Measurements from ENCODE around the gene DNAJC2.

DNAJC2 gene

GRCh38 chr7:103349805-103350204 is 5.2 kb upstream of the DNAJC2 start:
- no peak overlapping the region for H3K4me3 ChIP-seq (ENCODE audit: low read length)

GRCh38 chr7:103348959-103349358 is 4.4 kb upstream of the DNAJC2 start:
- no peak for DNase-seq (ENCODE audit: low read depth)
- H3K4me3 ChIP-seq (ENCODE audit: low read length) = peak overlapping the region; percentile 84
- no peak for TF ChIP-seq CTCF (IDR thresholded peaks at IDR 0.05; ENCODE audit: insufficient read depth, low read depth, low read length, missing control alignments)

More at GRCh38 chr7:103349805-103350204, 5.2 kb upstream of the DNAJC2 start:
- no peak for DNase-seq (ENCODE audit: low read depth)
- TF ChIP-seq CTCF (IDR thresholded peaks at IDR 0.05; ENCODE audit: insufficient read depth, low read depth, low read length, missing control alignments) = no peak

DNA sequence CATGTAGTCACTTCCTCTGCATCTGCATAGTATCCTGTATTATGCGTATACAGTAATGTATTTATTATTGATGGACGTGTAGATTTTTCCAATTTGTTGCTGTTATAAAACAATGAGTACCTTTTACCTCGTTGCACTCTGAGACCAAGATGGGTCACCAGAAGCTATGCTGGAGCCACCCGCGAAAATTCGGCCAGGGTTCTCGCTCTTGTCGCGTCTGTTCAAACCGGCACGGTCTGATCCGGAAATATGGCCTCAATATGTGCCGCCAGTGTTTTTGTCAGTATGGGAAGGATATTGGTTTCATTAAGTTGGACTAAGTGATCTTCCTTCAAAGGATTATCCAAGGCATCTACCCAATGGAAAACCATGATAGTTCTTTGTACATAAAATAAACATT is 3.9 kb upstream of the DNAJC2 start:
- no peak for DNase-seq (ENCODE audit: low read depth)
- H3K4me3 ChIP-seq (ENCODE audit: low read length) = peak overlapping the region; percentile 84
- TF ChIP-seq CTCF (IDR thresholded peaks at IDR 0.05; ENCODE audit: insufficient read depth, low read depth, low read length, missing control alignments) = no peak

GRCh38 chr7:103347507-103348267 is 3.1 kb upstream of the DNAJC2 start, which contains the start of gene PSMC2:
PSMC2 (plus strand) TSS chr7:103347643; CDS start chr7:103347712, 69 bp downstream.
- peak; percentile 90 for DNase-seq (ENCODE audit: low read depth)
- no peak for TF ChIP-seq CTCF (IDR thresholded peaks at IDR 0.05; ENCODE audit: insufficient read depth, low read depth, low read length, missing control alignments)
- H3K4me3 ChIP-seq (ENCODE audit: low read length) = peak within 1 kb of the TSS; percentile 84

DNA sequence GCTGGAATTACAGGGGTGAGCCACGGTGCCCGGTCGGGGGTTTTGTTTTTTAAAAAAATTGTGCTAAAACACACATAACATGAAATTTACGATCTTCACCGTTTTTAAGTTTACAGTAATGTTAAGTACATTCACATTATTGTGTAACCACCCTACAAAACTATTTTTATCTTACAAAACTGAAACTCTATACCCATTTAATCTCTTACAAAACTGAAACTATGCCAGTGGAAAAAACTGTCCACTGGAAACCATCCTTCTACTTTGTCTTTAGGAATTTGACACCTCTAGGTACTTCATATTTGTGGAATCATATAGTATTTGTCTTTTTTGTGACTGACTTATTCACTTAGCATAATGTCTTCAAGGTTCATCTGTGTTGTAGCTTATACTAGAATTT is 1.8 kb upstream of the DNAJC2 start:
- no peak overlapping the region for H3K4me3 ChIP-seq (ENCODE audit: low read length)
- no peak for TF ChIP-seq CTCF (IDR thresholded peaks at IDR 0.05; ENCODE audit: insufficient read depth, low read depth, low read length, missing control alignments)

DNA sequence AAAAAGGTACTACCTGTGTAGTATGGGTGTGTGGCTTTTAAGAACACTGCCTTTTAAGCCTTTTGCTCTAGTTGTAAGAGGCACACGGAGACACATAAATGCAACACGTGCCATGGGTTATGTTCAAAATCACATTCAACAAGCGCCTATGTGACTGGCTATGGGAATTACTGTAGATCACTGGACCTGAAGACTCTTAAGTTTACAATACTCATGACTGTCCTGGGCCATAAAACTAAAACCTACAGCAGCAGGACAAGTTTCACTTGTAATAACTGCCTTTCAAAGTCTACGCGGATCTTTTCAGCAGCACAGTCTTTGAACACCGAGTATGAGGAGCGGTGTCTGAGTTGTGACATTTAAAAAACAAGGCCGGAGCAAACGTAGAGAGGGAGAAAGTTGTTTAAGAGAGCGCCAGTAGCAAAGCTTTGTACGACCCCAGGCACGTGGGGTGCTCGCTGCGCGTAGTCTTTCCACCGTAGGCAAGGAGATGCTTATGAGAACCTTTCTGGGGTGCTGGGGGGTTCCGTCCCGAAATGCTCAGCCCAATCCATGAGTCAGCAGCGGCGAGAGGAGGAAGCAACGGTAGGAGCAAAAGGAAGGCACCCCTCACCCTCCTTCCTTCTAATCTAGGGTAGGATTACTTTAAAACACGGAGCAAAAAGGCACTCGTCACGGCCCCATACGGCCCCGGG is 662 bp downstream of the DNAJC2 start:
- H3K4me3 ChIP-seq (ENCODE audit: low read length) = peak overlapping the region; percentile 97
- TF ChIP-seq CTCF (IDR thresholded peaks at IDR 0.05; ENCODE audit: insufficient read depth, low read depth, low read length, missing control alignments) = no peak
- DNase-seq (ENCODE audit: low read depth) = peak; percentile 45

More for the DNA sequence above, 1.8 kb upstream of the DNAJC2 start:
- DNase-seq (ENCODE audit: low read depth) = no peak

Data from epithelial cell of esophagus (primary cell).